GM23338 (cell line): Measurements from ENCODE around the gene SLC2A11. TPM values are rescaled to one million over a fixed set of nuclear protein-coding genes. Genes with fewer than 3 reads are reported as not detected.

ENCODE experiments used
- ATAC-seq: fragments of 200-7000 bp; cut with Tn5 transposase; 3 replicates; pipeline ENCODE4 v1.9.1; 2020
- DNase-seq: peaks from one replicate; pipeline ENCODE4 v3.0.0-alpha.2; 2015; ENCODE audit warnings: low spot score
- H2AFZ ChIP-seq: fragments of 200-600 bp; sonication (generic); 2 replicates; pipeline ENCODE4 v1.8.0; 2016; ENCODE audit warnings: antibody characterized with exemption, mild to moderate bottlenecking, moderate library complexity
- H3F3A ChIP-seq: fragments of 200-600 bp; sonication (generic); replicated peaks from 2 replicates; pipeline ENCODE4 v1.8.0; 2017; ENCODE audit warnings: antibody characterized with exemption, mixed run types, low read depth
- H3K27ac ChIP-seq: fragments of 200-600 bp; sonication (generic); 2 replicates; pipeline ENCODE4 v1.6.1; 2016; ENCODE audit warnings: low read depth
- H3K27me3 ChIP-seq: fragments of 200-600 bp; sonication (generic); 2 replicates; pipeline ENCODE4 v1.8.0; 2016; ENCODE audit warnings: mild to moderate bottlenecking, mixed run types, moderate library complexity; ENCODE audit not compliant: insufficient read depth
- H3K36me3 ChIP-seq: fragments of 200-600 bp; sonication (generic); 2 replicates; pipeline ENCODE4 v1.8.0; 2016; ENCODE audit warnings: mild to moderate bottlenecking; ENCODE audit not compliant: insufficient read depth
- H3K4me1 ChIP-seq: fragments of 200-600 bp; sonication (generic); 2 replicates; pipeline ENCODE4 v1.8.0; 2016; ENCODE audit warnings: mild to moderate bottlenecking, moderate library complexity; ENCODE audit not compliant: insufficient read depth
- H3K4me2 ChIP-seq: fragments of 200-600 bp; sonication (generic); 2 replicates; pipeline ENCODE4 v1.7.1; 2017; ENCODE audit warnings: mixed run types
- H3K4me3 ChIP-seq: fragments of 200-600 bp; sonication (generic); 2 replicates; pipeline ENCODE4 v1.6.1; 2016; ENCODE audit warnings: mixed run types
- H3K79me2 ChIP-seq: fragments of 200-600 bp; sonication (generic); replicated peaks from 2 replicates; pipeline ENCODE4 v1.8.0; 2017; ENCODE audit warnings: mild to moderate bottlenecking; ENCODE audit not compliant: insufficient read depth
- H3K9me2 ChIP-seq: fragments of 200-600 bp; sonication (generic); 2 replicates; pipeline ENCODE4 v1.8.0; 2017; ENCODE audit not compliant: insufficient read depth
- H4K20me1 ChIP-seq: fragments of 200-600 bp; sonication (generic); replicated peaks from 2 replicates; pipeline ENCODE4 v1.8.0; 2017; ENCODE audit warnings: mild to moderate bottlenecking; ENCODE audit not compliant: insufficient read depth
- H3K27ac Mint-ChIP-seq: 2 replicates; pipeline ENCODE4 v1.8.0; 2020; ENCODE audit warnings: inconsistent platforms, mild to moderate bottlenecking, moderate library complexity, mixed read lengths
- H3K27me3 Mint-ChIP-seq: 3 replicates; pipeline ENCODE4 v1.8.0; 2022; ENCODE audit warnings: low read depth, mild to moderate bottlenecking, moderate library complexity, mixed read lengths, inconsistent platforms; ENCODE audit not compliant: insufficient read depth, poor library complexity
- H3K36me3 Mint-ChIP-seq: 3 replicates; pipeline ENCODE4 v1.8.0; 2021; ENCODE audit warnings: low read depth, mild to moderate bottlenecking, inconsistent platforms, moderate library complexity, mixed read lengths
- H3K4me1 Mint-ChIP-seq: 3 replicates; pipeline ENCODE4 v1.8.0; 2020; ENCODE audit warnings: mild to moderate bottlenecking, inconsistent platforms, mixed read lengths
- H3K4me3 Mint-ChIP-seq: 3 replicates; pipeline ENCODE4 v1.8.0; 2021; ENCODE audit warnings: moderate library complexity, mild to moderate bottlenecking, inconsistent platforms, mixed read lengths
- H3K9me3 Mint-ChIP-seq: 3 replicates; pipeline ENCODE4 v1.8.0; 2020; ENCODE audit warnings: moderate library complexity, mild to moderate bottlenecking, inconsistent platforms, mixed read lengths
- CREB1 ChIP-seq: fragments of 250-450 bp; sonication (Bioruptor Pico); IDR thresholded peaks from 2 replicates; pipeline ENCODE4 v1.5.0; 2020; ENCODE audit warnings: low read depth, mild to moderate bottlenecking, moderate library complexity
- CTCF ChIP-seq, 2 experiments: fragments of 200-600 bp in 1 of 2; sonication (generic) in 1 of 2; conservative IDR thresholded peaks; 2 replicates each; pipeline versions ENCODE4 v1.5.1 to v1.6.1; 2016 to 2017; ENCODE audit warnings: antibody characterized with exemption in 2 of 2, low read depth in 2 of 2, mild to moderate bottlenecking in 2 of 2, moderate library complexity in 1 of 2
- ETS1 ChIP-seq: IDR thresholded peaks from 2 replicates; pipeline ENCODE4 v1.6.1; 2016; ENCODE audit warnings: antibody characterized with exemption
- EZH2 ChIP-seq: fragments of 200-600 bp; sonication (generic); IDR thresholded peaks from one replicate; pipeline ENCODE4 v1.8.0; 2017; ENCODE audit warnings: antibody characterized with exemption, mild to moderate bottlenecking, low read depth; ENCODE audit not compliant: unreplicated experiment
- EZH2phosphoT487 ChIP-seq: fragments of 200-600 bp; sonication (generic); IDR thresholded peaks from one replicate; pipeline ENCODE4 v1.8.1; 2018; ENCODE audit warnings: antibody characterized with exemption; ENCODE audit not compliant: unreplicated experiment
- JUNB ChIP-seq: IDR thresholded peaks from one replicate; pipeline ENCODE4 v1.6.1; 2016; ENCODE audit warnings: antibody characterized with exemption; ENCODE audit not compliant: unreplicated experiment
- NANOG ChIP-seq: IDR thresholded peaks from 2 replicates; pipeline ENCODE4 v1.6.1; 2016; ENCODE audit warnings: antibody characterized with exemption, borderline replicate concordance
- POLR2AphosphoS5 ChIP-seq: IDR thresholded peaks from 2 replicates; pipeline ENCODE4 v1.6.1; 2016; ENCODE audit warnings: antibody characterized with exemption, low read depth
- REST ChIP-seq: IDR thresholded peaks from one replicate; pipeline ENCODE4 v1.6.1; 2018; ENCODE audit warnings: antibody characterized with exemption; ENCODE audit not compliant: unreplicated experiment
- STAT1 ChIP-seq: IDR thresholded peaks from one replicate; pipeline ENCODE4 v1.6.1; 2016; ENCODE audit warnings: antibody characterized with exemption; ENCODE audit not compliant: unreplicated experiment
- ZNF114 ChIP-seq: fragments of 250-450 bp; sonication (Bioruptor Pico); IDR thresholded peaks from 2 replicates; pipeline ENCODE4 v1.5.0; 2020; ENCODE audit warnings: mild to moderate bottlenecking, moderate library complexity
- ZNF331 ChIP-seq: fragments of 250-450 bp; sonication (Bioruptor Pico); IDR thresholded peaks from 2 replicates; pipeline ENCODE4 v1.5.0; 2020; ENCODE audit warnings: low read depth, mild to moderate bottlenecking, moderate library complexity
- ZNF462 ChIP-seq: fragments of 250-450 bp; sonication (Bioruptor Pico); IDR thresholded peaks from 2 replicates; pipeline ENCODE4 v1.5.0; 2020; ENCODE audit warnings: mild to moderate bottlenecking, moderate library complexity
- polyA plus RNA-seq: library from polyadenylated mRNA; unstranded; fragments of >200 nt; fragmentation: Nextera tagmentation; extraction: Ambion mirVana; gene quantifications from 2 replicates; pipeline ENCODE4 v1.2.1, GENCODE V29; 2016
- total RNA-seq: library from RNA; depleted of rRNA; stranded (reverse); fragments of >200 nt; shearing (Covaris generic); gene quantifications from 2 replicates; pipeline ENCODE4 v1.2.3, GENCODE V29; 2014

Gene SLC2A11
- total and polyA plus RNA-seq, 2 experiments from 2014 or later: 7.1 to 21.8 TPM

GRCh38 chr22:23826510-23827350 is 30.9 kb upstream of the SLC2A11 start:
- H2AFZ ChIP-seq: no peak overlapping the region
- H3K9me3 Mint-ChIP-seq: no peaks in the 10 kb centered on the region; the same call in 2 of the 3 replicates
- TF ChIP-seq CREB1 (CRISPR knock-in tag) (no peak), ETS1 (no peak), EZH2 (no peak), EZH2phosphoT487 (no peak), ZNF331 (CRISPR knock-in tag) (no peak), ZNF114 (CRISPR knock-in tag) (no peak), ZNF462 (CRISPR knock-in tag) (no peak), STAT1 (no peak), POLR2AphosphoS5 (no peak), REST (no peak), JUNB (no peak), NANOG (no peak), CTCF (conservative IDR thresholded peaks at IDR 0.05; ENCODE audit: low read depth in 2 of 2) (no peak)

More at GRCh38 chr22:23826510-23827350, 30.9 kb upstream of the SLC2A11 start:
- no peak overlapping the region for H3K4me3 ChIP-seq
- no peaks in the 10 kb centered on the region for H3K27me3 ChIP-seq
- H3K79me2 ChIP-seq: no peaks in the 10 kb centered on the region
- H3K4me2 ChIP-seq: no peak overlapping the region
- peaks cover 10% of the 10 kb centered on the region; the same call in 1 of the 2 replicates for H3K36me3 ChIP-seq
- Mint-ChIP-seq H3K4me1 (peaks cover 2% of the 10 kb centered on the region; the same call in 1 of the 3 replicates), H3K27me3 (peaks cover 17% of the 10 kb centered on the region), H3K4me3 (no peak overlapping the region), H3K36me3 (peaks cover 80% of the 10 kb centered on the region), H3K27ac (peak overlapping the region; percentile 79)
- ATAC-seq (no peak), DNase-seq (no peak)
- no peaks in the 10 kb centered on the region for H3K9me2 ChIP-seq
- 0 out of 2 replicates have a peak, but pooled peaks cover 4% of the 10 kb centered on the region for H4K20me1 ChIP-seq
- H3K4me1 ChIP-seq: no peaks in the 10 kb centered on the region
- peak overlapping the region; percentile 81; the same call in 1 of the 2 replicates for H3K27ac ChIP-seq
- H3F3A ChIP-seq: no peaks in the 10 kb centered on the region
